T-helper 1 cell treated with Interleukin-12 subunit alpha and Interleukin-12 subunit beta and Interleukin-4 antibody, amounts not matched to agents 30 ng/mL and 1 ng/mL, for 36 hours (primary cell): ENCODE measurements around the gene MRPS26. TPM values are rescaled to one million over a fixed set of nuclear protein-coding genes. Genes with fewer than 3 reads are reported as not detected.
"Not testable (repeated sequence)": the region's sequence is repeated elsewhere in the genome, so short reads cannot be mapped to it uniquely, and the experiment has no call there.

ENCODE experiments used
- intact Hi-C: fragments of 100-400 bp; cut with micrococcal nuclease; formaldehyde crosslinking; loops from one replicate; pipeline ENCODE4 v1.15.1; 2024
- total RNA-seq: library from RNA; stranded (reverse); gene quantifications from 2 replicates; pipeline ENCODE4 v1.2.3, GENCODE V29; 2022

MRPS26 gene
- total RNA-seq, 1 donor from 2014 or later = 37.7 TPM

- intact Hi-C loops = loop anchor here (1.0 to 5.0 kb wide), 3 partner anchors 18 to 100 kb away; partner anchors contain the start of gene LZTS3
These were observed 26.8 kb downstream of the MRPS26 start for GRCh38 chr20:3072530-3073250.

GRCh38 chr20:3073251-3073643 lies 27.4 kb downstream of the MRPS26 start:
- intact Hi-C loops = loop anchor here (2.0 to 5.0 kb wide), 2 partner anchors 50 to 99 kb away; partner anchors contain the start of gene LZTS3

- intact Hi-C loops = loop anchor here (5.0 kb wide), 1 partner anchor 97 kb away; the partner anchor contains the start of gene LZTS3
These were observed 29.0 kb downstream of the MRPS26 start for GRCh38 chr20:3074812-3075211.

- intact Hi-C loops = not testable (repeated sequence)
These were observed 29.5 kb downstream of the MRPS26 start for GRCh38 chr20:3075315-3075714.

GRCh38 chr20:3077618-3078134 lies 31.8 kb downstream of the MRPS26 start:
- intact Hi-C loops = loop anchor here (1.0 to 2.0 kb wide), 3 partner anchors 15 to 81 kb away; partner anchors contain the start of genes FASTKD5 and UBOX5

- intact Hi-C loops = no loop called here
These were observed 35.1 kb downstream of the MRPS26 start for GRCh38 chr20:3080939-3081388.

GRCh38 chr20:3081641-3082040 lies 35.8 kb downstream of the MRPS26 start:
- intact Hi-C loops = no loop called here

- intact Hi-C loops = no loop called here
These were observed 36.6 kb downstream of the MRPS26 start for GRCh38 chr20:3082306-3082951.

GRCh38 chr20:3082955-3083952 lies 37.4 kb downstream of the MRPS26 start:
- intact Hi-C loops = no loop called here

- intact Hi-C loops = no loop called here
These were observed 38.6 kb downstream of the MRPS26 start, which contains the start of gene AVP for GRCh38 chr20:3084283-3084985. TSS of gene AVP (minus strand) at chr20:3084724. CDS start at chr20:3084674, 50 bp downstream.

GRCh38 chr20:3084986-3085360 lies 39.1 kb downstream of the MRPS26 start:
- intact Hi-C loops = no loop called here

- intact Hi-C loops = no loop called here
These were observed 39.8 kb downstream of the MRPS26 start for GRCh38 chr20:3085571-3086072.

GRCh38 chr20:3088031-3088430 lies 42.2 kb downstream of the MRPS26 start:
- intact Hi-C loops = no loop called here

GRCh38 chr20:3090565-3090964 lies 44.7 kb downstream of the MRPS26 start:
- intact Hi-C loops = no loop called here

GRCh38 chr20:3092611-3093379 lies 46.9 kb downstream of the MRPS26 start:
- intact Hi-C loops = loop anchor here (2.0 kb wide), 1 partner anchor 16 kb away; no protein-coding TSS in a partner anchor

- intact Hi-C loops = loop anchor here (2.0 kb wide), 1 partner anchor 17 kb away; no protein-coding TSS in a partner anchor
These were observed 48.1 kb downstream of the MRPS26 start for GRCh38 chr20:3093861-3094361.

- intact Hi-C loops = no loop called here
These were observed 49.2 kb downstream of the MRPS26 start for GRCh38 chr20:3094848-3095629.
